ENCODE measurements around the gene WNT2B.
"Not testable (repeated sequence)": the region's sequence is repeated elsewhere in the genome, so short reads cannot be mapped to it uniquely, and the experiment has no call there.

WNT2B gene

GRCh38 chr1:112464501-112464900 lies 44.3 kb upstream of the WNT2B start:
- no peak for TF ChIP-seq CTCF (IDR thresholded peaks at IDR 0.05)
- no peak overlapping the region for H3K4me3 ChIP-seq (ENCODE audit: low read depth, low read length)
- no peaks in the 10 kb centered on the region for H3K79me2 ChIP-seq
- H3K27ac ChIP-seq = no peak overlapping the region
- no peaks in the 10 kb centered on the region for H3K27me3 ChIP-seq (ENCODE audit: control insufficient read depth, insufficient read depth, low read length)
- H3K9me3 ChIP-seq (ENCODE audit: control insufficient read depth, low read length) = no peaks in the 10 kb centered on the region
- H3K36me3 ChIP-seq (ENCODE audit: control insufficient read depth, insufficient read depth, low read length) = no peaks in the 10 kb centered on the region
- no peak overlapping the region for H3K9ac ChIP-seq
- H3K4me1 ChIP-seq = peaks cover 4% of the 10 kb centered on the region
- H3K4me2 ChIP-seq (ENCODE audit: low read length) = no peak overlapping the region
- H2AFZ ChIP-seq = no peak overlapping the region

GRCh38 chr1:112465122-112465521 lies 43.6 kb upstream of the WNT2B start:
- H3K4me1 ChIP-seq = peaks cover 4% of the 10 kb centered on the region
- H3K79me2 ChIP-seq = no peaks in the 10 kb centered on the region
- H3K4me2 ChIP-seq (ENCODE audit: low read length) = no peak overlapping the region
- H3K27ac ChIP-seq = no peak overlapping the region
- H2AFZ ChIP-seq = no peak overlapping the region
- H3K4me3 ChIP-seq (ENCODE audit: low read depth, low read length) = no peak overlapping the region
- no peaks in the 10 kb centered on the region for H3K36me3 ChIP-seq (ENCODE audit: control insufficient read depth, insufficient read depth, low read length)
- H3K9ac ChIP-seq = no peak overlapping the region
- TF ChIP-seq CTCF (IDR thresholded peaks at IDR 0.05) = no peak
- no peaks in the 10 kb centered on the region for H3K27me3 ChIP-seq (ENCODE audit: control insufficient read depth, insufficient read depth, low read length)
- no peaks in the 10 kb centered on the region for H3K9me3 ChIP-seq (ENCODE audit: control insufficient read depth, low read length)

GRCh38 chr1:112466078-112466660 lies 42.6 kb upstream of the WNT2B start:
- no peak overlapping the region for H3K9ac ChIP-seq
- H3K27ac ChIP-seq = peak overlapping the region; percentile 5
- H3K27me3 ChIP-seq (ENCODE audit: control insufficient read depth, insufficient read depth, low read length) = no peaks in the 10 kb centered on the region
- H3K79me2 ChIP-seq = no peaks in the 10 kb centered on the region
- no peaks in the 10 kb centered on the region for H3K9me3 ChIP-seq (ENCODE audit: control insufficient read depth, low read length)
- no peaks in the 10 kb centered on the region for H3K36me3 ChIP-seq (ENCODE audit: control insufficient read depth, insufficient read depth, low read length)
- H3K4me1 ChIP-seq = peaks cover 4% of the 10 kb centered on the region
- peak; percentile 70 for TF ChIP-seq CTCF (IDR thresholded peaks at IDR 0.05)
- H3K4me2 ChIP-seq (ENCODE audit: low read length) = peak overlapping the region; percentile 62
- H2AFZ ChIP-seq = peak overlapping the region; percentile 85
- H3K4me3 ChIP-seq (ENCODE audit: low read depth, low read length) = peak overlapping the region; percentile 30

GRCh38 chr1:112470324-112470723 lies 38.4 kb upstream of the WNT2B start:
- not testable (repeated sequence) for H3K4me3 ChIP-seq (ENCODE audit: low read depth, low read length); H3K4me2 ChIP-seq (ENCODE audit: low read length); H3K79me2 ChIP-seq; H3K9me3 ChIP-seq (ENCODE audit: control insufficient read depth, low read length); H3K4me1 ChIP-seq; H3K9ac ChIP-seq; H3K27ac ChIP-seq; H2AFZ ChIP-seq; H3K27me3 ChIP-seq (ENCODE audit: control insufficient read depth, insufficient read depth, low read length); H3K36me3 ChIP-seq (ENCODE audit: control insufficient read depth, insufficient read depth, low read length)

- TF ChIP-seq CTCF (IDR thresholded peaks at IDR 0.05) = no peak
- no peaks in the 10 kb centered on the region for H3K9me3 ChIP-seq (ENCODE audit: control insufficient read depth, low read length)
- no peaks in the 10 kb centered on the region for H3K4me1 ChIP-seq
- no peak overlapping the region for H2AFZ ChIP-seq
- no peak overlapping the region for H3K4me2 ChIP-seq (ENCODE audit: low read length)
- H3K9ac ChIP-seq = no peak overlapping the region
- no peaks in the 10 kb centered on the region for H3K27me3 ChIP-seq (ENCODE audit: control insufficient read depth, insufficient read depth, low read length)
- no peak overlapping the region for H3K4me3 ChIP-seq (ENCODE audit: low read depth, low read length)
- no peaks in the 10 kb centered on the region for H3K79me2 ChIP-seq
- H3K27ac ChIP-seq = no peak overlapping the region
- H3K36me3 ChIP-seq (ENCODE audit: control insufficient read depth, insufficient read depth, low read length) = no peaks in the 10 kb centered on the region
These were observed 37.8 kb upstream of the WNT2B start for GRCh38 chr1:112470966-112471365.
